GM18511 (cell line): ENCODE data around the gene SAMD10.
"Not testable (repeated sequence)": the region's sequence is repeated elsewhere in the genome, so short reads cannot be mapped to it uniquely, and the experiment has no call there.

Experiments used
- ATAC-seq: cut with Tn5 transposase; IDR thresholded peaks from one replicate; pipeline ENCODE4 v1.9.1; 2021; ENCODE audit warnings: mild to moderate bottlenecking, moderate library complexity; ENCODE audit not compliant: unreplicated experiment

The SAMD10 gene

GRCh38 chr20:63969838-63970713 is 9.4 kb downstream of the SAMD10 start, which contains the start of gene ZNF512B:
Gene ZNF512B (minus strand): TSS chr20:63969930. CDS start chr20:63967950, 1,980 bp downstream.
- ATAC-seq, result peak; percentile 53

GRCh38 chr20:63968928-63969760 is 10.3 kb downstream of the SAMD10 start:
- ATAC-seq, result peak; percentile 13

- no peak for ATAC-seq
These were observed 11.1 kb downstream of the SAMD10 start for GRCh38 chr20:63968136-63968927.

GRCh38 chr20:63967330-63968135 is 11.9 kb downstream of the SAMD10 start:
- no peak for ATAC-seq

- no peak for ATAC-seq
These were observed 12.5 kb downstream of the SAMD10 start for GRCh38 chr20:63966944-63967322.

GRCh38 chr20:63966172-63966943 is 13.1 kb downstream of the SAMD10 start:
- ATAC-seq, result no peak

- ATAC-seq, result no peak
These were observed 15.0 kb downstream of the SAMD10 start for GRCh38 chr20:63964412-63964811.

- ATAC-seq, result no peak
These were observed 15.6 kb downstream of the SAMD10 start for GRCh38 chr20:63963784-63964301.

- no peak for ATAC-seq
These were observed 16.1 kb downstream of the SAMD10 start for GRCh38 chr20:63963348-63963741.

- ATAC-seq, result no peak
These were observed 16.8 kb downstream of the SAMD10 start for GRCh38 chr20:63962426-63963347.

- no peak for ATAC-seq
These were observed 17.6 kb downstream of the SAMD10 start for GRCh38 chr20:63961664-63962425.

- ATAC-seq, result not testable (repeated sequence)
These were observed 18.5 kb downstream of the SAMD10 start for GRCh38 chr20:63960654-63961621.

GRCh38 chr20:63959699-63960075 is 19.8 kb downstream of the SAMD10 start:
- no peak for ATAC-seq

- ATAC-seq, result no peak
These were observed 20.3 kb downstream of the SAMD10 start for GRCh38 chr20:63958964-63959698.

- ATAC-seq, result no peak
These were observed 21.0 kb downstream of the SAMD10 start for GRCh38 chr20:63958471-63958870.
